Rectal smooth muscle tissue (tissue), 1 donor: ENCODE measurements around the gene ZNF394.

Experiments
- H3K27ac ChIP-seq: one replicate; pipeline ENCODE4 v1.7.0; 2013; ENCODE audit warnings: low read depth, low read length, inconsistent platforms
- H3K27me3 ChIP-seq: one replicate; pipeline ENCODE4 v1.7.0; 2013; ENCODE audit warnings: low read length; ENCODE audit not compliant: control insufficient read depth, insufficient read depth
- H3K36me3 ChIP-seq: one replicate; pipeline ENCODE4 v1.7.0; 2013; ENCODE audit warnings: low read length; ENCODE audit not compliant: control insufficient read depth, insufficient read depth
- H3K4me1 ChIP-seq: one replicate; pipeline ENCODE4 v1.7.0; 2013; ENCODE audit warnings: low read length; ENCODE audit not compliant: control insufficient read depth, insufficient read depth
- H3K4me3 ChIP-seq: one replicate; pipeline ENCODE4 v1.7.0; 2013; ENCODE audit warnings: low read length
- H3K9ac ChIP-seq: one replicate; pipeline ENCODE4 v1.7.0; 2013; ENCODE audit warnings: low read length

ZNF394 gene

GRCh38 chr7:99457050-99457649 is 42.9 kb downstream of the ZNF394 start:
- Histone ChIP-seq H3K4me1 (no peaks in the 10 kb centered on the region), H3K27ac (no peak overlapping the region), H3K9ac (no peak overlapping the region), H3K36me3 (peaks cover 45% of the 10 kb centered on the region), H3K4me3 (no peak overlapping the region), H3K27me3 (no peaks in the 10 kb centered on the region)

- Histone ChIP-seq H3K36me3 (peaks cover 46% of the 10 kb centered on the region), H3K9ac (no peak overlapping the region)
Measured at GRCh38 chr7:99456288-99456687, 43.8 kb downstream of the ZNF394 start.

GRCh38 chr7:99455874-99456273 is 44.2 kb downstream of the ZNF394 start:
- Histone ChIP-seq H3K36me3 (peaks cover 46% of the 10 kb centered on the region), H3K4me3 (no peak overlapping the region), H3K27me3 (no peaks in the 10 kb centered on the region), H3K4me1 (no peaks in the 10 kb centered on the region), H3K9ac (no peak overlapping the region), H3K27ac (no peak overlapping the region)

More at GRCh38 chr7:99456288-99456687, 43.8 kb downstream of the ZNF394 start:
- Histone ChIP-seq H3K4me1 (no peaks in the 10 kb centered on the region), H3K4me3 (no peak overlapping the region), H3K27me3 (no peaks in the 10 kb centered on the region), H3K27ac (no peak overlapping the region)

GRCh38 chr7:99453105-99453504 is 47.0 kb downstream of the ZNF394 start:
- no peaks in the 10 kb centered on the region for H3K27me3 ChIP-seq
- no peak overlapping the region for H3K9ac ChIP-seq
- H3K4me3 ChIP-seq: no peak overlapping the region
- H3K27ac ChIP-seq: no peak overlapping the region
- H3K4me1 ChIP-seq: no peaks in the 10 kb centered on the region
- peaks cover 56% of the 10 kb centered on the region for H3K36me3 ChIP-seq

GRCh38 chr7:99452541-99452940 is 47.5 kb downstream of the ZNF394 start:
- Histone ChIP-seq H3K36me3 (peaks cover 56% of the 10 kb centered on the region), H3K27ac (no peak overlapping the region), H3K9ac (no peak overlapping the region), H3K4me3 (no peak overlapping the region), H3K27me3 (no peaks in the 10 kb centered on the region), H3K4me1 (no peaks in the 10 kb centered on the region)

- no peak overlapping the region for H3K9ac ChIP-seq
- H3K27me3 ChIP-seq: no peaks in the 10 kb centered on the region
- peaks cover 55% of the 10 kb centered on the region for H3K36me3 ChIP-seq
- H3K27ac ChIP-seq: no peak overlapping the region
- no peaks in the 10 kb centered on the region for H3K4me1 ChIP-seq
- no peak overlapping the region for H3K4me3 ChIP-seq
Measured at GRCh38 chr7:99451936-99452335, 48.1 kb downstream of the ZNF394 start.

- no peaks in the 10 kb centered on the region for H3K27me3 ChIP-seq
- no peak overlapping the region for H3K4me3 ChIP-seq
- peaks cover 50% of the 10 kb centered on the region for H3K36me3 ChIP-seq
- no peak overlapping the region for H3K9ac ChIP-seq
- H3K4me1 ChIP-seq: no peaks in the 10 kb centered on the region
- no peak overlapping the region for H3K27ac ChIP-seq
Measured at GRCh38 chr7:99449326-99449725, 50.8 kb downstream of the ZNF394 start.

GRCh38 chr7:99448855-99449254 is 51.2 kb downstream of the ZNF394 start:
- no peaks in the 10 kb centered on the region for H3K27me3 ChIP-seq
- no peaks in the 10 kb centered on the region for H3K4me1 ChIP-seq
- H3K27ac ChIP-seq: no peak overlapping the region
- no peak overlapping the region for H3K9ac ChIP-seq
- H3K36me3 ChIP-seq: peaks cover 46% of the 10 kb centered on the region
- H3K4me3 ChIP-seq: no peak overlapping the region

- Histone ChIP-seq H3K4me3 (no peak overlapping the region), H3K27me3 (no peaks in the 10 kb centered on the region), H3K4me1 (no peaks in the 10 kb centered on the region), H3K36me3 (peaks cover 40% of the 10 kb centered on the region), H3K9ac (no peak overlapping the region), H3K27ac (no peak overlapping the region)
Measured at GRCh38 chr7:99447943-99448342, 52.1 kb downstream of the ZNF394 start.

GRCh38 chr7:99446096-99446495 is 54.0 kb downstream of the ZNF394 start:
- Histone ChIP-seq H3K9ac (no peak overlapping the region), H3K27me3 (no peaks in the 10 kb centered on the region), H3K27ac (no peak overlapping the region), H3K36me3 (peaks cover 31% of the 10 kb centered on the region), H3K4me3 (no peak overlapping the region), H3K4me1 (peaks cover 2% of the 10 kb centered on the region)
